ENCODE data around the gene EAF1.
"Not testable (repeated sequence)": the region's sequence is repeated elsewhere in the genome, so short reads cannot be mapped to it uniquely, and the experiment has no call there.

EAF1 gene

DNA sequence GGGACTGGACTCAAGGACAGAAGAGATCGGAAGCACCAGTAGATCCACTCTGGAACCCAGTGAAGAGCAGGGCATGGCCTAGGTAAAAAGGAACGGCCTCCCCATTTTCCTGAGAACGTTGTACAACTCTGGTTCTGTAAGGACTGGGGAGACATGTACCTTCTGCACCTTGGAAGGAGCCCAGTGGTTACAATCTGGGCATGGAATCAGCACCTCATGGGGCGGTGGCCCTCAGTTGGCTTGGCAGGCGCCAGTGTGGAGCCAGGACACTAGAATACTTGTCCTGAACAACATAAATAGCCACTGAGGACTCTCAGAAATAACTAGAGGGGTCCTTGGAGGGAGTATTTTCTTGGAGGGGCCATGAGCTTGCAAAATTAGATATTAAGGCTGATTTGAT is 25.6 kb downstream of the EAF1 start:
- no peak overlapping the region for H3K4me3 ChIP-seq (replicated peaks; ENCODE audit: low read depth, low read length)
- DNase-seq (ENCODE audit: low read depth): no peak
- TF ChIP-seq, protein P1, sequence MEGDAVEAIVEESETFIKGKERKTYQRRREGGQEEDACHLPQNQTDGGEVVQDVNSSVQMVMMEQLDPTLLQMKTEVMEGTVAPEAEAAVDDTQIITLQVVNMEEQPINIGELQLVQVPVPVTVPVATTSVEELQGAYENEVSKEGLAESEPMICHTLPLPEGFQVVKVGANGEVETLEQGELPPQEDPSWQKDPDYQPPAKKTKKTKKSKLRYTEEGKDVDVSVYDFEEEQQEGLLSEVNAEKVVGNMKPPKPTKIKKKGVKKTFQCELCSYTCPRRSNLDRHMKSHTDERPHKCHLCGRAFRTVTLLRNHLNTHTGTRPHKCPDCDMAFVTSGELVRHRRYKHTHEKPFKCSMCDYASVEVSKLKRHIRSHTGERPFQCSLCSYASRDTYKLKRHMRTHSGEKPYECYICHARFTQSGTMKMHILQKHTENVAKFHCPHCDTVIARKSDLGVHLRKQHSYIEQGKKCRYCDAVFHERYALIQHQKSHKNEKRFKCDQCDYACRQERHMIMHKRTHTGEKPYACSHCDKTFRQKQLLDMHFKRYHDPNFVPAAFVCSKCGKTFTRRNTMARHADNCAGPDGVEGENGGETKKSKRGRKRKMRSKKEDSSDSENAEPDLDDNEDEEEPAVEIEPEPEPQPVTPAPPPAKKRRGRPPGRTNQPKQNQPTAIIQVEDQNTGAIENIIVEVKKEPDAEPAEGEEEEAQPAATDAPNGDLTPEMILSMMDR (IDR thresholded peaks at IDR 0.05; ENCODE audit: low read length, missing control alignments): no peak

DNA sequence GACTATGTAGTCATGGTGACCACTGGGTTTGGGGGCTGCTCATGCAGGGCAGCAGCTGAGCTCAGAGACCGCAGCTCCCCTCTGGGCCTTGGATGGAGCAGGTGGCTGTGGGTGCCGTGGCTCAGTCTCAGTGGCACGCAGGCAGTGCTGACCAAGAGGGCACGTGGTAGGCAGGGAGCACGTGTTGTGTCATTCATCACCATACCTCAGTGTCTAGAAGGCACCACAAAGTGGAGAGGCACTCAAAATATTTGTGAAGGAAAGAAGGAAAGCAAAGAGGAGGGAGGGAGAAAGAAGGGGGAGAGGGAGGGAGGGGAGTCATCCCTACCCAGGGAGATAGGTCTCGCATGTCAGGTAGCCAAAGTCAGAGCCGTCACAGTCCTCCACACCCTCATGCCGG is 26.1 kb downstream of the EAF1 start:
- TF ChIP-seq, protein P1 (IDR thresholded peaks at IDR 0.05; ENCODE audit: low read length, missing control alignments): no peak

DNA sequence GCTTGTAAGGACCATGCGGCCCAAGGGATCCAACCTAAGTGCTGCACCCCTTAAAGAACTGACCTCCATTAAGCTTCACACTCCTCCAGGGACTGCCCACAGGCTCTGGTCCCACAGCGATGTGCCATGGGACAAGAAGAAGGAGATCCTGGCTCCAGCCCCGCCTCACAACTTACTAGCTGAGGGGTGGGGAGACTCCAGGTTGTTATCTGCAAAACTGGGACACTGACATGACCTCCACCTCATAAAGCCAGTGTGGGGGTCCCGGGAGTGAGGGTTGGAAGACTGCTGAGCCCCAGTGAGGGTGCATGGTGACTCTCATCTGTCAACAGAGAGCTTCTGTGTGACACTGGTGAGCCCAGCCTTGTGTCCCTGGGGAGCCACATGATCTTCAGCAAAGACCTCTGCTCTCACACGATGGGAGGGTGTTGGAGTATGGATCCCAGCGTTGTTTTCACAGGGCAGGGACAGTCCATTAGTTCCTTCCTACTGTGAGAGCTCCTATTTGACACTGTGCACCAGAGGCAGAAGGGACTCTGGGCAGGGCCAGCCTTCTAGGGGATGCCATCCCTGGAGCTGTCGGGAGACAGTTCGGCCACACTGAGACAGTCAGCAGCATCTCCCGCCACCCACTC is 26.7 kb downstream of the EAF1 start:
- no peak overlapping the region for H3K4me3 ChIP-seq (replicated peaks; ENCODE audit: low read depth, low read length)
- TF ChIP-seq, protein P1 (IDR thresholded peaks at IDR 0.05; ENCODE audit: low read length, missing control alignments): no peak
- no peak for DNase-seq (ENCODE audit: low read depth)

More for the DNA sequence above, 26.1 kb downstream of the EAF1 start:
- DNase-seq (ENCODE audit: low read depth): no peak
- no peak overlapping the region for H3K4me3 ChIP-seq (replicated peaks; ENCODE audit: low read depth, low read length)

DNA sequence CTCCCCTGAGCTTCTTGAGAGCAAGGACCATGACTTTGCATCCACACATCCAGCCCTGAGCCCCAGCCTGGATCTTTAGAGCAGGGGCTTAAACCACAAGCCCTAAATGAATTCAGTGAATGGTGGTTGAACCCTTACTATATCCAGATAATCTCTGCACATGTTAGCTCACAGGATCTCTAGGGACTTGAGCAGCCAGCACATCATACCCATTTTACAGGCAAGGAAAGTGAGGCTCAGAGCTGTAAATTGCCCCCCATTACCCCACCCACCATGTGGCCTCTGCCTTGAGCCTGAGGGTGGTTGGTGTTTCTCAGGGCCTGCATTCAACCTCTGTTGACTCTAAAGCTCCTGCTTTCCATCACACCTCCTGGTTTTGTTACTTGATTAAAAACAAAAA is 27.6 kb downstream of the EAF1 start:
- TF ChIP-seq, protein P1 (IDR thresholded peaks at IDR 0.05; ENCODE audit: low read length, missing control alignments): no peak
- no peak for DNase-seq (ENCODE audit: low read depth)
- H3K4me3 ChIP-seq (replicated peaks; ENCODE audit: low read depth, low read length): no peak overlapping the region

DNA sequence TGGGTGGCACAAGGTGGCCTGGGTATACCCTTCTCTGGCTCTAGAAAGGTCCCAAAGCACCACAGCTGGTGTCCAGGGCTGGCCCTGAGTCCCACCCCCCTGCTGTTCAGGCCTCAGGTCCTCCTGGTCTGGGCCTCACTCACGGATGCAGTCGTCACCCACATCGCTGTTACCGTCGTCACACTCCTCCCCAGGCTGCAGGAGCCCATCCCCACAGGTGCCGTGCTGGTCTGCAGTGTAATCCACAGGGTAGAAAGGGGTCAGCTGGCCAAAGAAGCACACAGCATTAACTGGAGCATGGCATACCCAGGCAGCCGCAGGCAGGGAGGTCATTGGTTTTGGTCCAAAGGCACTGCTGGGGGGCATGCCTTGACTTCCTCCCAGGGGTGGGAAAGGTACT is 28.4 kb downstream of the EAF1 start:
- DNase-seq (ENCODE audit: low read depth): no peak
- H3K4me3 ChIP-seq (replicated peaks; ENCODE audit: low read depth, low read length): no peak overlapping the region
- TF ChIP-seq, protein P1 (IDR thresholded peaks at IDR 0.05; ENCODE audit: low read length, missing control alignments): no peak

DNA sequence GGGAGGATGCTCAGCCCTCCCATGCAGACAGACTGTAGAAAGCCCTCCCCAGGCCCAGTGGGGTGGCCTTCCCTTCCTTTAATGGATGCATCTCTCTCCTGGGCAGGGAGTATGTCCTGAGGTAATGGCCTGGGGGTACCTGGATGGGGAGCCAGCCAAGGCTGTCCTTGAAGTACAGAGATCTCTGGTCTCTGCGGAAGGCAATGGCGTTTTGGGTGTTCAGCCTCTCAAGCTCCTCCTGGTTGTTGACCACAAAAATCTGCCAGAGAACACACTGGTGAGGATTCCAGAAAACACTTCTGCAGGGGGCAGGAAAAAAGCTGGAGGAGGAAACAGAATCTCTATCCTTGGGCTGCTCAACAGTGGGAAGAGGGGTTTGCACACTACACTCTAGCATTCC is 28.9 kb downstream of the EAF1 start:
- DNase-seq (ENCODE audit: low read depth): no peak
- TF ChIP-seq, protein P1 (IDR thresholded peaks at IDR 0.05; ENCODE audit: low read length, missing control alignments): no peak
- no peak overlapping the region for H3K4me3 ChIP-seq (replicated peaks; ENCODE audit: low read depth, low read length)

DNA sequence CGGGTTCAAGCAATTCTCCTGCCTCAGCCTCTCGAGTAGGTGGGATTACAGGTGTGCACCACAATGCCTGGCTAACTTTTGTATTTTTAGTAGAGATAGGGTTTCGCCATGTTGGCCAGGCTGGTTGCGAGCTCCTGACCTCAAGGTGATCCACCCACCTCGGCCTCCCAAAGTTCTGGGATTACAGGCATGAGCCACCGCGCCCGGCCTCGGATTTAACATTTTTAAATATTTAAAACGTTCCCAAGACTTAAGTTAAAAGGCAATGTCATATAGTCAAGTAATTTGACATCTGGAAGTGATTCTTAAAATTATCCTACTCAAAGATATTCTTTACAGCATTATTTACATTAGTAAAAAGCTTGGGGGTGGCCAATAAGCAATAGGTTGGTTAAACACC is 29.5 kb downstream of the EAF1 start:
- not testable (repeated sequence) for DNase-seq (ENCODE audit: low read depth); H3K4me3 ChIP-seq (replicated peaks; ENCODE audit: low read depth, low read length)

Data from fibroblast of pulmonary artery (primary cell).